Cardiac muscle cell (in vitro differentiated cells and primary cell): Measurements from ENCODE around the gene ABLIM1. TPM values are rescaled to one million over a fixed set of nuclear protein-coding genes. Genes with fewer than 3 reads are reported as not detected.

ENCODE experiments used
- DNase-seq, 2 donors: peaks; one replicate each; pipeline versions ENCODE4 v3.0.0 to v3.0.0-alpha.2; 2010 to 2017; ENCODE audit warnings: low read depth in 1 of 2, low spot score in 1 of 2
- H3K27ac ChIP-seq: fragments of 200-600 bp; sonication (generic); 2 replicates; pipeline ENCODE4 v1.5.1; 2016
- H3K27me3 ChIP-seq: fragments of 200-600 bp; sonication (generic); 2 replicates; pipeline ENCODE4 v1.6.0; 2016; ENCODE audit warnings: control low read depth
- H3K36me3 ChIP-seq: fragments of 200-600 bp; sonication (generic); 2 replicates; pipeline ENCODE4 v1.5.1; 2016; ENCODE audit warnings: control low read depth
- H3K4me1 ChIP-seq: fragments of 200-600 bp; sonication (generic); 2 replicates; pipeline ENCODE4 v1.8.1; 2017; ENCODE audit warnings: low read depth, mild to moderate bottlenecking, mixed run types
- H3K4me3 ChIP-seq: fragments of 200-600 bp; sonication (generic); 2 replicates; pipeline ENCODE4 v1.5.1; 2016; ENCODE audit warnings: mild to moderate bottlenecking
- H3K9me3 ChIP-seq: fragments of 200-600 bp; sonication (generic); 2 replicates; pipeline ENCODE4 v1.5.1; 2017; ENCODE audit warnings: low read depth, mild to moderate bottlenecking, control low read depth
- polyA plus RNA-seq: library from polyadenylated mRNA; unstranded; fragments of >200 nt; fragmentation: Nextera tagmentation; extraction: Ambion mirVana; gene quantifications from 2 replicates; pipeline ENCODE4 v1.2.1, GENCODE V29; 2016
- total RNA-seq: library from RNA; depleted of rRNA; stranded (reverse); fragments of >200 nt; gene quantifications from 2 replicates; pipeline ENCODE4 v1.2.3, GENCODE V29; 2016
- TF ChIP-seq, protein P1 (sequence below): IDR thresholded peaks from 2 replicates; pipeline ENCODE4 v1.5.1; 2012; ENCODE audit warnings: low read depth, mild to moderate bottlenecking, low read length

ABLIM1 gene
- total and polyA plus RNA-seq, 2 experiments from 2014 or later, result 105 to 148 TPM

DNA sequence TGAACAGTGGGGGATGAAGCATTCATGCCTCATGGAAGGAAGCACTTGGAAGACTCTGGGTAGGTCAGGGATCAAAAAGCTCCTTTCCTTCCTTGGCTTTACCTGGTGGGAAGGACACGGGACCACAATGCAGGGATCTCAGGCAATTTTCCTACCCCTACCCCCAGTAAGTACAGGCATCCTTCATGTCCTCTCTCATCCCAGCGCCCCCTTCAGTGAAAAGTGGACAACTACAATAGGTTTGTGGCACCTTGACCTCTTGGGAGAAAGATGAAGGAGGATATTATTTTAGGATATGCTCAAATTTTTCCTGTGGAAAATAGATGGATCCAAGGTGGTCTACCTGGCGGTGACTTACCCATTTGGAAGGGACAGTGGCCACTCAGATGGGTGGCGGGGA is 270.3 kb downstream of the ABLIM1 start:
- Histone ChIP-seq H3K27me3 (no peaks in the 10 kb centered on the region), H3K36me3 (no peaks in the 10 kb centered on the region), H3K27ac (no peak overlapping the region), H3K9me3 (no peaks in the 10 kb centered on the region), H3K4me1 (no peaks in the 10 kb centered on the region), H3K4me3 (no peak overlapping the region)
- DNase-seq, result no peak
- TF ChIP-seq, protein P1, sequence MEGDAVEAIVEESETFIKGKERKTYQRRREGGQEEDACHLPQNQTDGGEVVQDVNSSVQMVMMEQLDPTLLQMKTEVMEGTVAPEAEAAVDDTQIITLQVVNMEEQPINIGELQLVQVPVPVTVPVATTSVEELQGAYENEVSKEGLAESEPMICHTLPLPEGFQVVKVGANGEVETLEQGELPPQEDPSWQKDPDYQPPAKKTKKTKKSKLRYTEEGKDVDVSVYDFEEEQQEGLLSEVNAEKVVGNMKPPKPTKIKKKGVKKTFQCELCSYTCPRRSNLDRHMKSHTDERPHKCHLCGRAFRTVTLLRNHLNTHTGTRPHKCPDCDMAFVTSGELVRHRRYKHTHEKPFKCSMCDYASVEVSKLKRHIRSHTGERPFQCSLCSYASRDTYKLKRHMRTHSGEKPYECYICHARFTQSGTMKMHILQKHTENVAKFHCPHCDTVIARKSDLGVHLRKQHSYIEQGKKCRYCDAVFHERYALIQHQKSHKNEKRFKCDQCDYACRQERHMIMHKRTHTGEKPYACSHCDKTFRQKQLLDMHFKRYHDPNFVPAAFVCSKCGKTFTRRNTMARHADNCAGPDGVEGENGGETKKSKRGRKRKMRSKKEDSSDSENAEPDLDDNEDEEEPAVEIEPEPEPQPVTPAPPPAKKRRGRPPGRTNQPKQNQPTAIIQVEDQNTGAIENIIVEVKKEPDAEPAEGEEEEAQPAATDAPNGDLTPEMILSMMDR, result no peak

DNA sequence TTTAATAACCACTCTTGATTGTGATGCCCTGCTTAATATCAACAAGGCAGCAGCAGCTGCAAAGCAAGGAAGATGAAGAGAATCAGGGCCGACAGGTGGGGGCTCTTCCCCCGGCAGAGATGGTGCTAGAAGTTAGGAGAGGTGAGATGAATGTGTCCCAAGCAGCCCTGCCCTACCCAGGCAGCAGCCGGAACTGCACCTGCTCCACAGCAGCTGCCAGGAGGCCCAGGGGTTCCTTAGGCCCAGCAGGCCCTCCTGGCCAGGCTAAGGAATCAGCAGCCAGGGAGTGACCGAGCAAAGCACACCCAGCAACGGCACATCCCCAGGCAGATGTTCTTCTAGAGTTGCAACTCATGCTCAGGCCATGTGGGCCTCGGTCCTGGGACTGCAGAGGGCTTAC is 271.6 kb downstream of the ABLIM1 start:
- Histone ChIP-seq H3K27me3 (no peaks in the 10 kb centered on the region), H3K4me1 (no peaks in the 10 kb centered on the region), H3K36me3 (no peaks in the 10 kb centered on the region), H3K9me3 (no peaks in the 10 kb centered on the region), H3K27ac (no peak overlapping the region), H3K4me3 (no peak overlapping the region)
- TF ChIP-seq, protein P1, result no peak
- no peak for DNase-seq

DNA sequence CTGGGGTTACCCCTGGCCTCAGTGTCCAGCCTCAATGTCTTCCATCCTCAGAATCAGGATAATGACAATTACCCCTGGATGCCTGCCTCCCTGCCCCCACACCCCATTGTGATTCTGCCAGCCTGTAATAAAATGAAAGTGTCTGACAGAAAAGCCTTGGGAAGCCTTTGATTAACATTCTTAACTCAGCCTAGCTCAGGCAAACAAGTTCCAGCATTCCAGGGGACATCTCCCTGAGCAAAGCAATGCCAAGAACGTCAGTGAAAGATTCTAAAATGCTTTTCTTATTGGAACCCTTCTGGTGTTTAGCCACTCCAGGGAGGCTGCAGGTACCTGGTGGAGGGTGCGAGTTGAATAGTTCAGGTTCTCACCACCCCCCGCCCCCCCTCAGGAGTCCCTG is 272.5 kb downstream of the ABLIM1 start:
- no peak overlapping the region for H3K4me3 ChIP-seq
- H3K36me3 ChIP-seq, result no peaks in the 10 kb centered on the region
- no peaks in the 10 kb centered on the region for H3K4me1 ChIP-seq
- DNase-seq, result no peak
- no peak overlapping the region for H3K27ac ChIP-seq
- no peaks in the 10 kb centered on the region for H3K27me3 ChIP-seq
- no peaks in the 10 kb centered on the region for H3K9me3 ChIP-seq
- TF ChIP-seq, protein P1, result no peak

DNA sequence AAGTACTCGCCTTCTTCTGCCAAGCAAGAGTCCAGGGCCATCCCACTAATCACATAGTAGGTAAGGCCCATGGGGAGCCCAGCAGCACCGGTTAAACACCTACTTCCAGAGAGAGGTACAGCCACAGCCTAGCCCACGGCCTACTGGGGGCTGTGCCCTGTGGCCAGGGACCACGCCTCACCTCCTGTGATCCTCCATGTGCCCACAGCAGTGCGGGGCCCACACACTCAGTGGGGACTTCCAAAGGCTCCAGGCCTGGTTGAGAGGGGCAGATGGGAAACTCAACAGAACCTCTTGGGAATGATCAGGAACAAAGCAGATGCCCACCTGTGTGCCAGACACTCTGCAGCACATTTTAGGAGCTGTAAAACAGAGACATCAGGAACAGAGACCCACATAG is 273.5 kb downstream of the ABLIM1 start:
- Histone ChIP-seq H3K27me3 (no peaks in the 10 kb centered on the region), H3K4me1 (no peaks in the 10 kb centered on the region), H3K27ac (no peak overlapping the region), H3K36me3 (no peaks in the 10 kb centered on the region), H3K9me3 (no peaks in the 10 kb centered on the region), H3K4me3 (no peak overlapping the region)
- TF ChIP-seq, protein P1, result no peak
- DNase-seq, result no peak

DNA sequence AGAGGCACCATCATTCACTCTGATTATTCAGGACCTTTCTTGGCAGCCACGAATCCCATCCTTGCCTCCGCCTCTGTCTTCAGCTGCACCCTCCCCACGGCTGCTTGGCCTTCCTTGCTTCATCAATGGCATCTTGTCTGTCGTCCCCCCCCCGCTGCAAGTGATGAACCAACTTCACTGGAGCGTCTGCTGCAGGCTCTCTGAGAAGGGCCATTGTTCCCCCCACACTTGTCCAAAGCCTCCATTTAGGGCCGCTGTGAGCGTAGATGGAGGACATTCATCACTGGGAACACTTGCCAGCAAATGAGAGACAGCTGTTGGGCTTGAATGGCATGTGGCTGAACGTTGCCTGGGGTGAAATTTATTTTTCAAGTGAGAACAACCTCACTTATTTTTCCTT is 273.9 kb downstream of the ABLIM1 start:
- no peak overlapping the region for H3K27ac ChIP-seq
- TF ChIP-seq, protein P1, result no peak
- H3K9me3 ChIP-seq, result no peaks in the 10 kb centered on the region
- H3K36me3 ChIP-seq, result no peaks in the 10 kb centered on the region
- DNase-seq, result no peak
- no peaks in the 10 kb centered on the region for H3K4me1 ChIP-seq
- H3K27me3 ChIP-seq, result no peaks in the 10 kb centered on the region
- H3K4me3 ChIP-seq, result no peak overlapping the region

Other genes with a start within 250 kb of the ABLIM1 start
- 37.5 and 49.4 TPM in 2 replicates for gene FHIP2A, start 163.5 kb upstream of the ABLIM1 start, total RNA-seq
- 14.8 and 37.8 TPM in 2 replicates for gene FHIP2A, start 163.5 kb upstream of the ABLIM1 start, polyA plus RNA-seq